ENCODE measurements around the gene A4GALT. TPM values are rescaled to one million over a fixed set of nuclear protein-coding genes. Genes with fewer than 3 reads are reported as not detected.

The A4GALT gene
- total RNA-seq, 2 donors from 2014 or later, result 40.8 to 78.6 TPM

DNA sequence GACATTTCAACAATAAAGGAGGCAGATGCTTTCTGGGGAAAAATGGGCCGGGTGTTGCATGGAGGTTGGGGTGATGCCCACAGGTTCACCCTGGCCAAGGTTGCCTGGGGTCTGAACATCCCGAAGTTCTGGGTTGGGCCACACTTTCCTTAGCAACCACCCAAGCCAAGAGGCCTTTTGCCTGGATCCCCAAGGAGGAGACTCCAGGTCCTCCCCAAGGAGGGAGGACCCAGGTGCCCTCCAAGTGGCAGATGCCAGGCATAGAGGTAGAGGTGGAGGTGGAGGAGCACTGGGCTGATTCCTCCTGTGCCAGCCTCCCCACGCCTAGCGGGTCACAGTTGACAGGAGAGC is 72.7 kb downstream of the A4GALT start:
- TF ChIP-seq, protein P1, sequence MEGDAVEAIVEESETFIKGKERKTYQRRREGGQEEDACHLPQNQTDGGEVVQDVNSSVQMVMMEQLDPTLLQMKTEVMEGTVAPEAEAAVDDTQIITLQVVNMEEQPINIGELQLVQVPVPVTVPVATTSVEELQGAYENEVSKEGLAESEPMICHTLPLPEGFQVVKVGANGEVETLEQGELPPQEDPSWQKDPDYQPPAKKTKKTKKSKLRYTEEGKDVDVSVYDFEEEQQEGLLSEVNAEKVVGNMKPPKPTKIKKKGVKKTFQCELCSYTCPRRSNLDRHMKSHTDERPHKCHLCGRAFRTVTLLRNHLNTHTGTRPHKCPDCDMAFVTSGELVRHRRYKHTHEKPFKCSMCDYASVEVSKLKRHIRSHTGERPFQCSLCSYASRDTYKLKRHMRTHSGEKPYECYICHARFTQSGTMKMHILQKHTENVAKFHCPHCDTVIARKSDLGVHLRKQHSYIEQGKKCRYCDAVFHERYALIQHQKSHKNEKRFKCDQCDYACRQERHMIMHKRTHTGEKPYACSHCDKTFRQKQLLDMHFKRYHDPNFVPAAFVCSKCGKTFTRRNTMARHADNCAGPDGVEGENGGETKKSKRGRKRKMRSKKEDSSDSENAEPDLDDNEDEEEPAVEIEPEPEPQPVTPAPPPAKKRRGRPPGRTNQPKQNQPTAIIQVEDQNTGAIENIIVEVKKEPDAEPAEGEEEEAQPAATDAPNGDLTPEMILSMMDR (IDR thresholded peaks at IDR 0.05), result no peak
- H3K36me3 ChIP-seq, result no peaks in the 10 kb centered on the region
- H3K4me3 ChIP-seq, result peak overlapping the region; percentile 96 to 99
- H3K9me3 ChIP-seq, result no peaks in the 10 kb centered on the region
- DNase-seq (ENCODE audit: low spot score), result no peak
- peak overlapping the region; percentile 96 to 99 for H3K27ac ChIP-seq
- no peaks in the 10 kb centered on the region for H3K27me3 ChIP-seq
- H3K4me1 ChIP-seq, result peaks cover 0 to 62% of the 10 kb centered on the region in 2 donors

DNA sequence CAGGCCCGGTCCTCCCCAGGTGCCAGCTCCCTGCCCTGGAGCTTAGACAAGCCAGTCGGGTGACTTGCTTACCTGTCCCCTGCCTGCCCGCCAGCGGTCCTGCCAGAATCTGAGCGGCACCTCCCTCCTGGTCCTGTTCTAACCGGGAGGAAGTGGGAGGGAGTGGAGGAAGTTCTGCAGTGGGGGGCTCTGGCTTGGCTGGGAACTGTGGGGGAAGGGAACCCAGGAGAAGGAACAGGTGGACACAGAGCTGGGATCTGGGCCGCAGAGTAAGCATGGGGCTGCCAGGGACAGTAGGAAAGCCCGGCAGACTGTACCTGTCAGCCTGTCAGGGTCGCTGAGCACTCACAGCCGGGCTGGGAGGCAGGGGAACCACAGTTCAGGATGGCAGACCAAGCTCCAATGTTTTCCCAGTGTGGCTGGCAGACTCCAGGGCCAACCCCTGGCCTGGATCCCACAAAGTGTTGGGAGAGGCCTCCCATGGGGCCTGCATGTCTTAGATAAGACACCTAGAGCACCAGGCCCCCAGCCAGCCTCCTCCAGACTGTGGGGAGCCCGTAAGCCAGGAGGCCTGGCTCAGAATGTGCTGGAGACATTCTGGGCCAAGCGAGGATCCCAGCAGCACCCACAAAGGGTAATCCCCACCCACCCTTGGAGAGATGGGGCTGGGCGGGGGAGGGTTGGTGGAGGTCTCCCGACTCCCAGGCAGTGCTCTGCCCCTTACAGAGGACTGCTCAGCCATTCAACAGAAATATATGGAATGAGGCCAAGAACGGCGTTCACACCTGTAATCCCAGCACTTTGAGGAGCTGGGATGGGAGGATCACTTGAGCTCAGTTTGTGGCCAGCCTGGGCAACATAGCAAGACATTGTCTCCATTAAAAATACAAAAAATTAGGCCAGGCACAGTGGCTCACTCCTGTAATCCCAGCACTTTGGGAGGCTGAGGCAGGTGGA is 73.8 kb downstream of the A4GALT start:
- no peaks in the 10 kb centered on the region for H3K36me3 ChIP-seq
- TF ChIP-seq, protein P1 (IDR thresholded peaks at IDR 0.05), result no peak
- peak overlapping the region; percentile 96 to 99 for H3K27ac ChIP-seq
- no peaks in the 10 kb centered on the region for H3K9me3 ChIP-seq
- peaks cover 0 to 73% of the 10 kb centered on the region in 2 donors for H3K4me1 ChIP-seq
- peak; percentile 65 for DNase-seq (ENCODE audit: low spot score)
- H3K4me3 ChIP-seq, result peak overlapping the region; percentile 38
- no peaks in the 10 kb centered on the region for H3K27me3 ChIP-seq

DNA sequence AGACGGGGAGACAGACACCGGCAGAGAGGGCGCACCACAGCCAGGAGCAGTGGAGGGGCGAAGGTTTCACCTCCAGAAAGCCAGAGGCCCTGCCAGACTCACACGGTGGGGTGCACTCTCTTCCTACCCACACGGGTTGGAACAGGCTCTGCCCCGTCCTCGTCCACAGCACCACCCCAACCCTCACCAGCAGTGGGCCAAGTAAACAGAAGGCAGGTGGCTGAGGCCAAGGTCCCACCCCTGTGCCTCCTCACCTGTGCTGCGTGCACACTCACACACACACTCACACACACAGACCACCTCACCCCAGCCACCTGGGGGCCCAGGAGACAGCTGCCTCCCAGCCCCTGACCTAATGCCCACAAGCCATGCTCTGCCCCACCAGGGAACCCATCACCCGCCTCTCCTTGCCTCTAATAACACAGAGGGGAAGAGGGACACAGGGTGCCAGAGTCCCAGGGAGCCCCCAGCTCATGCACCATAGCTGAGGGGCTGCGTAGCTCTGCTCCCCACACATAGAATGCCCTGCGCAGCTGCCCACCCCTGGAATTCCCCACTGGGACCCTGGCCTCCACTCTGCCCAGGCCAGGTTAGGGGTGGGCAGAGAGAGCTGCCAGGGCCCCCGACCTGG is 74.6 kb downstream of the A4GALT start:
- Histone ChIP-seq H3K9me3 (no peaks in the 10 kb centered on the region), H3K27me3 (no peaks in the 10 kb centered on the region), H3K27ac (peak overlapping the region; percentile 96 to 99), H3K36me3 (no peaks in the 10 kb centered on the region), H3K4me3 (peak overlapping the region; percentile 38), H3K4me1 (peaks cover 0 to 79% of the 10 kb centered on the region in 2 donors)
- DNase-seq (ENCODE audit: low spot score), result no peak
- TF ChIP-seq, protein P1 (IDR thresholded peaks at IDR 0.05), result no peak

DNA sequence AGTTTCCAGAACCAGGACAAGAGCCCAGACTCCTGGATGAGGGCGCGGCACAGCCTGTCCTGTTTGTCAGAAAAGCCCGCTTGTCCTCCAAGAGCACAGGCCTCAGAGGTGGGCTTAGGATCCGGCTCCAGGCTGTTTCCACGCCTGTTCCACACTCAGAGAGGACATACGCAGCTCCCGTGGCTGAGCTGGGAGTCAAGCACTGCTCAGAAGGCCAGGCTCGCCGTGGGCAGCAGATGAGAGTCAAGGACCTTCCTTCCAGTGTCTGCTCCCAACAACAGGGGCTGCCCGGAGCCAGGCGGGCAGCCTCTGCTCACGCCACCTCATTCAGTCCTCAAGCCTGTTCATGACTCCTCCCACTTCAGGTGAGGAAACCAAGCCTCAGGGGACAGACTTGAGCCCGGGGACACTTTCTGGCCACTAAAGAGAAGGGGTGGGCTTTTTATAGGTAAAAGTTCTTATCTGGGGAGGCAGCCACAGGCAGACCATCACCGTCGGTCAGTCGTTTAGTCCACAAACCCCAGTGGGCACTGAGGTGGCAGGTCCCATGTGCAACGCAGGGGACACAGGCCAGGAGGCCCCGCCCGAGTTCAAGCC is 75.2 kb downstream of the A4GALT start:
- peak; percentile 65 for DNase-seq (ENCODE audit: low spot score)
- H3K4me1 ChIP-seq, result peaks cover 0 to 79% of the 10 kb centered on the region in 2 donors
- no peaks in the 10 kb centered on the region for H3K36me3 ChIP-seq
- H3K27me3 ChIP-seq, result no peaks in the 10 kb centered on the region
- no peaks in the 10 kb centered on the region for H3K9me3 ChIP-seq
- peak overlapping the region; percentile 96 to 99 for H3K27ac ChIP-seq
- TF ChIP-seq, protein P1 (IDR thresholded peaks at IDR 0.05), result no peak
- peak overlapping the region; percentile 38 for H3K4me3 ChIP-seq

DNA sequence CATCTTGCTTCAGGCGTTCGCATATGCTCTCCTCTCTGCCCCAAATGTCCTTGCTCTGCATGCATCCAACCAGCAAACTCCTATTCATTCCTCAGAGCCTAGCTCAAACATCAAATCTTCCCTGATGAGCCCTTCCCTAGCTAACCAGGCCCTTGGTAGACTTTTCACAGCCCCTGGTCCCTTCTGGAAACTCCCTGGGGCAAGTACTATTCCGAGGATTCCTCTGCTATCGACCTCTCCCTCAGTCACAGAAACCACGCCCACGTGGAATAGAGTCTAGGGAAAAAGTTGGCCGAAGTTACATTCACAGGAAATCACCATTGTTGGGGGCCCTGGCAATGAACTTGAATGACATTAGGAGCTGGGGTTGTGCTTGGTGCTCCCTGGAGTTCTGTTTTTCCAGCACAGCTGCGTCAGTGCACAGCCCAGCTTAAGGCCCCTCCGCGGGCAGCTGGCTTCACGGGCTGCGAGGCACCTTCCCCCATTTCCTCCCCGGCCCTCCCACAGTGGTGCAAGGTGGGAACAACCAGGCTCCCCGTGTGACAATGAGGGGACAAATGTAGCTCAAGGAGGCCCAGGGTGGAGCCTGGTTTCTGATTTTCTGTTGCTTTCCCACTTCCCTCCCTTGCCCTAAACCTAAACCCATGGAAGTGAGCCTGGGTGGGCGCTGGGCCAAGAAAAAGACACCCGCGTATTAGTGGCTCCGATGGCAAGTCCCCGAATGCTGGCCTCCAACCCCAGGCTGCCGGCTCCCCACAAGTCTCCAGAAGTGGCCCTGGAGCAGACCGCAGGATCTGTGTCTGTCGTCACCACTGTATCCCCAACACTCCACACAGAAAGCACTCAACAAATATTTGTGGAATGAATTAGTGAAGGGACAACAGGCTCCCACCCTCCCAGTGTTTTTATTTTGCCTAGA is 76.0 kb downstream of the A4GALT start:
- TF ChIP-seq, protein P1 (IDR thresholded peaks at IDR 0.05), result no peak
- H3K9me3 ChIP-seq, result no peaks in the 10 kb centered on the region
- H3K27ac ChIP-seq, result peak overlapping the region; percentile 96 to 99
- no peaks in the 10 kb centered on the region for H3K27me3 ChIP-seq
- DNase-seq (ENCODE audit: low spot score), result peak; percentile 75
- no peaks in the 10 kb centered on the region for H3K36me3 ChIP-seq
- peaks cover 0 to 83% of the 10 kb centered on the region in 2 donors for H3K4me1 ChIP-seq
- H3K4me3 ChIP-seq, result peak overlapping the region; percentile 38
